GM12801 (cell line): ENCODE data around the gene SPDYA.

ENCODE experiments used
- TF ChIP-seq, protein P1 (sequence below): IDR thresholded peaks from one replicate; pipeline ENCODE4 v1.5.1; 2011; ENCODE audit warnings: control low read depth; ENCODE audit not compliant: insufficient read length; ENCODE audit errors: extremely low read depth

SPDYA gene

DNA sequence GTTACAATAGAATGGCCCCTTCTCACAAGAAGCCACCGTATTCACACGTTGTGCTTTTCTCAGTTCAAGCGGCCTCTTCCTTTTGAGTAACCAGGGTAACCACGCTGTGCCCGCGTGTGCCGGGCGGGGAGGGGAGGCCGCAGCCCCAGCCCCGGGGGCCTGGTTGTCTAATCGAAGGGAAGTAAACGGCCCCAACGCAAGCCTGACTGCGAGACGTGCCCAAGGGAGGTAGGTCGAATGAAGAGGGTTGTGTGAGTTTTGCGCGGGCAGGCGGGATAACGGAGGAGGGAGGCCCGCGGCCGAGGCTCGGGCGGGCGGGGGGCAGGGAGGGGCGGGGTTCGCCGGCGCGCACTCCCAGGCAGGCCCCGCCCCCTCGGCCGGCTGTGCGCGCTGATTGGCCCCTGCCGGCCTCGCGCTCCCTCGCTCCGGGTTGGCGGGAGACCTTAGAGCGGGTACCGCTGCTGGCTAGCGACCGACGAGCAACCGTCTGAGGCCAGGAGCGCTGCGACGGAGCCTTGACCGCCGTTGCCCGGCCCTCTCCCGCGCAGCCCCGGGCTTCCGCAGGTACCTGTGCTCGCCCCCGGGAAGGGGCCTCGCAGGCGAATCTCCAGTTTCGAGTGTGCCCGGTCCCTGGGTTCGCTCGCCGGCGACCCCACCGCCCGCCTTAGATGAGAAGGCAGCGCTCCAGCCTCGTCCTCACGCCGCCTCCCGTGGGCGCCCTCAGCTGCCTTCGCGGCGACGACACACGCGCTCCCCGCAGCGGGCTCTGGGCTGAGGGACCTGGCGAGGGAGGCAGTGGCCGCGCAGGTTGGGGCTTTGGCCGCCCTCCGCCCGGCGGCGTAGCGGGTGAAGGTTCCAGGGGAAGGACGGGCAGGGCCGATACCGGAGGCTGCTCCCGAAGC, at the start of gene SPDYA:
SPDYA (plus strand) TSS at position 451 of the 902 bp plus-strand sequence. CDS start 5,181 bp downstream, outside the sequence.
- TF ChIP-seq, protein P1, sequence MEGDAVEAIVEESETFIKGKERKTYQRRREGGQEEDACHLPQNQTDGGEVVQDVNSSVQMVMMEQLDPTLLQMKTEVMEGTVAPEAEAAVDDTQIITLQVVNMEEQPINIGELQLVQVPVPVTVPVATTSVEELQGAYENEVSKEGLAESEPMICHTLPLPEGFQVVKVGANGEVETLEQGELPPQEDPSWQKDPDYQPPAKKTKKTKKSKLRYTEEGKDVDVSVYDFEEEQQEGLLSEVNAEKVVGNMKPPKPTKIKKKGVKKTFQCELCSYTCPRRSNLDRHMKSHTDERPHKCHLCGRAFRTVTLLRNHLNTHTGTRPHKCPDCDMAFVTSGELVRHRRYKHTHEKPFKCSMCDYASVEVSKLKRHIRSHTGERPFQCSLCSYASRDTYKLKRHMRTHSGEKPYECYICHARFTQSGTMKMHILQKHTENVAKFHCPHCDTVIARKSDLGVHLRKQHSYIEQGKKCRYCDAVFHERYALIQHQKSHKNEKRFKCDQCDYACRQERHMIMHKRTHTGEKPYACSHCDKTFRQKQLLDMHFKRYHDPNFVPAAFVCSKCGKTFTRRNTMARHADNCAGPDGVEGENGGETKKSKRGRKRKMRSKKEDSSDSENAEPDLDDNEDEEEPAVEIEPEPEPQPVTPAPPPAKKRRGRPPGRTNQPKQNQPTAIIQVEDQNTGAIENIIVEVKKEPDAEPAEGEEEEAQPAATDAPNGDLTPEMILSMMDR, result no peak

DNA sequence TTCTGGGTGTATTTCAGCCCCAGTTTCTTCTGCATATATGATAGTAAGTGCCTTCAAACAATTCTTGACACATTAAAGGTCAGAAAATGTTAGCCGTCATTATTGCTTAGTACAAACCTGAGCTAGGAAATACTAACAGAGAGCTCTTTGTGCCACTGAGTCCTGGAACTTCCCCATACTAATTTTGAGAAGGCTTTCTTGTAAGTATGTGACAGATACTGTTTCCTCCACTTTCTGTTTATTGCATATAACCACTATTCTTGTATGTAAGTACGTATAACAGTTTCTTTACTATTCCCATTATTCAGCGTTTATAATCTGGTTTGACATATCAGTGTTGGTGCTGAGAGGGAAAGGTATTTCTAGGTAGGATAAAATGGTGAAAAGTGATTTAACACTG, 49.2 kb upstream of the SPDYA start:
- TF ChIP-seq, protein P1, result no peak

DNA sequence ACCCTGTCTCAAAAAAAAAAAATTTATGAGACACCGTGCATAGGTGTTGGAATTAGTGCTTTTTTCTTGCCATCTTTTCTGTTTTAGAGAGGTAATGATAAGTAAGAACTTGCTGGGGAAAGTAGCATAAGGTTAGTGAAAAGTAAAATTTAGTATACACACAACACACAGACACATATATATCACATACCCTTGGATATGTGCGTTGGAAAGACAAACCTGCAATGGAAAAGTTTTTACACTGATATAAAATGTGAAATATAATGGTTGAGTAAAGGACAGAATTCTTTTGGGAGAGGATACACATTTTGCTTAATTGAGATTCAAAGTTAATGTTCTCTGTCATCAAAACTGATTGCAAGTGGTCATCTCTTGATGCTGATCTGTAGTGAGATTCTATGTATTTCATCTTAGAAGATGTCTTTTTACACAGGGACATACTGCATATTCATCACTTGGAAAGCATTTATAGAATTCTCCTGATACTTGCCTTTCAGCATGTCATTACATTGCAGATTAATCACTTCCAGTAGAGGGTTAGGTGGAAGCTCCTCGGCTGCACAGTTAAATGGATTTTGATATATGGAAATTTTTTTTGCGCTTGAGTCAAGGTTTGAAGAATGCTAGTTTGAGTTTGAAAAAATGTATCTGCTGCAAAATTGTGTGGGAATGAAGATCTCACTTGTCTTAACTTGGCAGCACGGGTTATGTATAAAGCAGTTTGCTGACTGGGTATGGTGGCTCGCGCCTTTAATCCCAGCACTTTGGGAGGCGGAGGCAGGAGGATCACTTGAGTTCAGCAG, 45.5 kb upstream of the SPDYA start:
- TF ChIP-seq, protein P1, result no peak

DNA sequence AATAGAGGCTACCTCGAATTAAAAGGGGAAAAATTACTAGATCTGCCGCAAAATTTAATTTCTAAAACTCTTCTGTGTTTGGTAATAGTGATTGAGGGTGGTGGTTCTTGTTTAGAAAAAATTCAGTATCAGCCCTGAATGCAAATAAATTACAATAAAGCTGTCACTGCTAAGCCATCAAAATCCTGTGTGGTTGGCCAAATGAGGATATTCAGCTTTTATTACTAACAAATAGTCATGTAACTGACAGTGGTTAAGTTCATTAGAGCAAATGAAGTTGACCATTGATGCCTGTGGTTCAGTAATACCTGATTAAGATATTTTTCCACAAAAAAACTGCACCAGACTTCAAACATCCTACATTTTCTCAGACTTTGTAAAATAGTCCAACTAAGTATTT, 44.6 kb upstream of the SPDYA start:
- TF ChIP-seq, protein P1, result no peak

DNA sequence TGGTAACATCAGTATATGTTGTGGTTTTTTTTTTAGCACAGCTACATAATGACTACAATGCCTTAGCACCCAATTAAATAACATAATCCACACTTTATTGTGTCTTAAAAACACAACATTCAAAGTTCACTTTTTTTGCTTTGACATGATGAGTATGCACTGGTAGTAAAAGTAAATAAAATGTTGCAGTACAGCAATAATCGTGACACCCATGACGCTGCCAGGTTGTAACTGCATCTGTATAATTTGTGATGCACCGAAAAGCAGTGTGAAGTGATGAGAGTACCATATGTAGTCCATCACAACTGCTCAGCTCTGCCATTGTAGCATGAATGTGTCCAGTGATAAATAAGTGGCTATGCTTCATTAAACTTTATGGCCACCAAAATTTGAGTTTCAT, 43.3 kb upstream of the SPDYA start:
- TF ChIP-seq, protein P1, result no peak

DNA sequence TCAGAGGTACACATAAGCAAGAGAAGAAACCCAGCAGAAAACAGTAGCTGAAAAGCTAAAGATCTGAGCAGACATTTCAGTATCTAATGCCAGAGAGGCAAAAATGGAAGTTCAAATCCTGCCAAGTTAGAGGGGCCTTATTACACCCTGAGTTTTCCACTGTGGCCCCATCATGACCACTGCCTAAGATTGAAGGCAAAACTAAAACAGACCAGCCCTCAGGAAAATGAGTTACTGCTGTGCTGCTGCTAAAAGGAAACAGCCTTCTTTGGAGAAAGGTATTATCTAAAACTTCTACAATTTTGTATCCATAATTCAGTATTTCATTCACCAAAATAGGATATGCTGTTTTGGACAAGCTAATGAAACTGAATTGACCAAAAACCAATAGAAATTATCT, 42.2 kb upstream of the SPDYA start:
- TF ChIP-seq, protein P1, result no peak

DNA sequence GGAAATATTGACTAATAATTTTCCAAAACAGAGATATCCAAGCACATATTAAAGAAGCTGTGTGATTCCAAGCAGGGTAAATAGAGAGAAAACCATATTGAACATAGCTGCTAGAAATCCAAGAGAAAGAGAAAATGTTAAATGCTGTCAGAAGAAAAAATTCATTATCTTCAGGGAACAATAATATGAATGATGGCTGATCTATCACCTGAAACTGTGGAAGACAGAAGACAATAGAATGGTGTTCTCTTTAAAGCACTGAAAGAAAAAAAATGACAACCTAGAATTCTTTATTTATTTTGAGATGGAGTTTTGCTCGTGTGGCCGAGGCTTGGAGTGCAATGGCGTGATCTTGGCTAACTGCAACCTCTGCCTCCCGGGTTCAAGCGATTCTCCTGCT, 41.7 kb upstream of the SPDYA start:
- TF ChIP-seq, protein P1, result no peak
